RWPE1 (cell line): ENCODE results near the gene ST6GALNAC3.

Experiments used
- CTCF ChIA-PET: fragments of 350-600 bp; sonication (Branson Sonifier 250); formaldehyde crosslinking; extraction: SDS; loops from one replicate; lab custom pipeline; 2021; lab: Yijun Ruan, JAX
- POLR2A ChIA-PET: fragments of 400-600 bp; formaldehyde crosslinking; extraction: SDS; loops from one replicate; lab custom pipeline; 2020; ENCODE audit warnings: antibody characterized with exemption; ENCODE audit not compliant: low non-redundant PET; lab: Yijun Ruan, JAX
- DNase-seq: peaks from one replicate; pipeline ENCODE4 v3.0.0; 2012; ENCODE audit warnings: low spot score
- H3K27ac ChIP-seq: fragments of 450-650 bp; 2 replicates; pipeline ENCODE4 v1.5.1; 2017
- TF ChIP-seq, protein P1 (sequence below): fragments of 450-650 bp; conservative IDR thresholded peaks from 2 replicates; pipeline ENCODE4 v1.5.1; 2017; ENCODE audit warnings: low read depth, mild to moderate bottlenecking

Gene ST6GALNAC3

DNA sequence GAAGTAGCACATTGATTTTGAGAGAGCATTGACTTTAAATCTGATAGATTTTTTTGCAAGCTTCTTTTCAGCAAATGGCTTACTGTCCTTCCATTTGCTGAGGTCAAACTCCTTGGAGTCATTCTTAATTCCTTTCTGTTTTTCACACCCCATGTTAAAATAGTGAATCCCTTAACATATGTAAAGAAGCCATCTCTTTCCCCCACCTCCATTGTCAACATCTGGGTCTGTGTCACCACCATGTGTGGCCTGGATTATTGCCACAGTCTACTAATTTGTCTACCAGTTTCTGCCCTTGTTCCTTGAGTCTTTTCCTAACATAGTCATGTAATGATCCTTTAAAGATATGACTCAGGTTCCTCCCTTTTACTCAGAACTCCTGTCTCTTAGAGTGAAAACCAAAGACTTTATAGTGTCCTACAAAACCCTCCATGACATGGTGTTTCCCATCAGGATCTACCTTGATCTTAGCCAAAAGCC lies 104.7 kb downstream of the ST6GALNAC3 start:
- DNase-seq, result no peak
- ChIA-PET POLR2A (no interaction called here), CTCF (no interaction called here)
- no peak overlapping the region for H3K27ac ChIP-seq
- TF ChIP-seq, protein P1, sequence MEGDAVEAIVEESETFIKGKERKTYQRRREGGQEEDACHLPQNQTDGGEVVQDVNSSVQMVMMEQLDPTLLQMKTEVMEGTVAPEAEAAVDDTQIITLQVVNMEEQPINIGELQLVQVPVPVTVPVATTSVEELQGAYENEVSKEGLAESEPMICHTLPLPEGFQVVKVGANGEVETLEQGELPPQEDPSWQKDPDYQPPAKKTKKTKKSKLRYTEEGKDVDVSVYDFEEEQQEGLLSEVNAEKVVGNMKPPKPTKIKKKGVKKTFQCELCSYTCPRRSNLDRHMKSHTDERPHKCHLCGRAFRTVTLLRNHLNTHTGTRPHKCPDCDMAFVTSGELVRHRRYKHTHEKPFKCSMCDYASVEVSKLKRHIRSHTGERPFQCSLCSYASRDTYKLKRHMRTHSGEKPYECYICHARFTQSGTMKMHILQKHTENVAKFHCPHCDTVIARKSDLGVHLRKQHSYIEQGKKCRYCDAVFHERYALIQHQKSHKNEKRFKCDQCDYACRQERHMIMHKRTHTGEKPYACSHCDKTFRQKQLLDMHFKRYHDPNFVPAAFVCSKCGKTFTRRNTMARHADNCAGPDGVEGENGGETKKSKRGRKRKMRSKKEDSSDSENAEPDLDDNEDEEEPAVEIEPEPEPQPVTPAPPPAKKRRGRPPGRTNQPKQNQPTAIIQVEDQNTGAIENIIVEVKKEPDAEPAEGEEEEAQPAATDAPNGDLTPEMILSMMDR, result no peak

DNA sequence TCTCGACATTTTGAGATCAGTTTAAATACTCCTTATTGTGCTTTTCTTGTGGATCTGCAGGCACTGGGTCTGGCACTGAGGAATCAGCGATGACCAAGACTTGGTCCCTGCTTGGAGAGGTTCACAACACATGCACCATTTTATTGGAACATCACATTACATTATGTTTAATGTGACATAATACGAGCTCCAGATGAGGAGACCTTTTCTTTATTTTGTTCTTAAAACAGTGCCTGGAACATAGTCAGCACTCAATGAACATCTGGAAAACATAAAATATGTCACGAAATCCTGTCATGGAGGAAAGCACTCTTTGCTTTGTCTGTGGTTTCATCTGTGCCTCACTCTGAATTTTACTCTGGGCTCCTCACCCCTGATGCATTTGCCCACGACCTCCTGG lies 110.7 kb downstream of the ST6GALNAC3 start:
- TF ChIP-seq, protein P1, result no peak
- no peak for DNase-seq
- CTCF ChIA-PET, result no interaction called here
- H3K27ac ChIP-seq, result no peak overlapping the region
- POLR2A ChIA-PET, result no interaction called here

DNA sequence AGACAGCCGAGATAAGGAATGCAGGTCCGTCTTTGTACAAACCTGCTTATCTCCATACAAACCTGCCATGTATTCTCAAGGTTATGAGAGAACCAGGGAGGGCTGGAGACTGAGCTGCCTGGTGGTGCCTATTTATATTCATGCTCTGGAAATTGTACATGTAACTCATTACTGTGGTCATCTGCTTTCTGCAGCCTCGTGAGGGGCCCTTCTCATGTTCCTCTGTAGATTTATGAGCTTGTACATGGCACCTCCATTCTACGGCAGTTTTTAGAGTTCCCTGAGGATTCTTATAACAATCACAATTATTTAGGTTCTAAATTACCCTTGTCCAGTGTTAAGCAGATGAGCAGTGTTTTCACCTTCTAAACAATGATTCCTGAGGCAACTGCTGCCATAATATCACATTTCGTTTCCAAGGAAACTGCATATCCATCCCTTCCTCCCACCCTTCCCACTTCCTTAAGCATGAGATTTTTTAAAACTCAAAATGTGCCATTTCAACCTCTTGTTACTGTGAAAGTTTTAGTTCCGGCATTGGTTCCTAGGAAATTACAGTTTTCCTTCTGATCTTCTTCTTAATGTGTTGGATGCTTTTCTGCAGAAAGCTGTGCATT lies 112.1 kb downstream of the ST6GALNAC3 start:
- POLR2A ChIA-PET, result interaction anchor here (0.6 kb wide), 1 partner anchor 121 kb away, joined by 8 read pairs; no protein-coding TSS in a partner anchor

DNA sequence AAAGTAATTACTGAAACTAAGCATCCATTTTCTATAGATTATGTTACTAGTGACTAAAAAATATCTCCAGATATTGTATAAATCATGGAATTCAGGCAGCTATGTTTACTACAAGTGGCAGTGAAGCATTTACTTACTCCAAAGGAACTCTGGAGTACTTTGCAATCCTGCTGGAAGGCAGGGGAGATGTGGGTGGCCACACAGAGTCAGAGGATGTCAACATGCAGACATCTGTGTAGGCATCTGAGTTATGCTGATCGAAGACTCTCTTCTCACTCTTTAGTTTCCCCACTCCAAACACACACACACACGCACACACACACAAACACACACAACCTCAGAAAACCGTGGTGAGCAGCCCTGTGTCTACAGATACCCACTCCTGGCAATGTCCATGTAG lies 112.9 kb downstream of the ST6GALNAC3 start:
- TF ChIP-seq, protein P1, result no peak
- no peak for DNase-seq
- H3K27ac ChIP-seq, result no peak overlapping the region
- POLR2A ChIA-PET, result no interaction called here
- CTCF ChIA-PET, result no interaction called here

More for the DNA sequence above, 112.1 kb downstream of the ST6GALNAC3 start:
- no peak overlapping the region for H3K27ac ChIP-seq
- CTCF ChIA-PET, result interaction anchor here (0.6 kb wide), 1 partner anchor 980 kb away, joined by 3 read pairs; no protein-coding TSS in a partner anchor
- TF ChIP-seq, protein P1, result no peak
- DNase-seq, result no peak

DNA sequence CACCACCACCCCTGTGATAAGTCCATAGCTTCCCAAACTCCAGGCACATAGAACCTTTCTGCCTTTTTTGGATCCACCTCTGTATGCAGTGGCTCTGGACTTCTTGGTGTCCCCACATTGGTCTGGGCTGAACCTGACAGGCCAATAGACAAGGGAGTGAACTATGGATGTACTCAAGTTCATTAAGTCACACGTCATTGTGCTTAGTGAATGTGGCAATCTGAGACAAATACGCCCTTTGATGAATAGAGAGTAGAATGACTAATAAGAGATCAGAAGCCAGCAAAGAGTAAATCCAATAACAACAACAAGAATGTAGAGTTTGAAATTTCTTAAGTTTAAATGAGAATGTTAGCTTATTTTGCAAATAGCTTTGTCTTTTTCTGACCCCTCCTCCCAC lies 114.8 kb downstream of the ST6GALNAC3 start:
- TF ChIP-seq, protein P1, result no peak
- ChIA-PET CTCF (no interaction called here), POLR2A (no interaction called here)
- DNase-seq, result no peak
- H3K27ac ChIP-seq, result no peak overlapping the region

DNA sequence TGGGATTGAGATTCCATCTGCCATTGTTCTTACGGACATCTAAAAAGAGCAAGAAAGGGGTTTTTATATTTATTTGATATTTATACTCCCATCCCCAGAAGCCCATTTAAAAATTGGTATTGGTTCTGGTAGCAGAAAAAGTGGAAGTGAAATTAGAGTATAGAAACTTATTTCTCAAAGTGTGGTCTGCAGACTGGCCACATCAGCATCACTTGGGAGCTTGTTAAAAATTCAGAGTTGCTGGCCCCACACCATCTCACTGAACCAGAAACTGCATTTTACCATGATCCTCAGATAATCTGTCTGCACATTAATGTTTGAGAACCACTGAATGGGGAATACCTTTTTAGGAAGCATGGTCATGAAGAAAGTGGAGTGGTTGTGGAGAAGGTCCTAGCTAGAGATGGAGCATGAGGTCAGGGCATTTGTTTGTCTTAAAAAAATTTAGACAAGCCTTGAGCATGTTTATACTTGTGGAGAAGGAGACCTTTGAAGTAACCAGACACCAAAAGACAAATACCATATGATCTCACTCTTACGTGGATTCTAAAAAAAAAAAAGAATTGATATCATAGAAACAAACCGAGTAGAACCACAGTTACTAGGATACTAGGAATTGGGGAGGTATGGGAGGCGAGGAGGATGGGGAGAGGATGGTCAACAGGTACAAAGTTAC lies 116.3 kb downstream of the ST6GALNAC3 start:
- POLR2A ChIA-PET, result no interaction called here
- peak; percentile 5 for DNase-seq
- CTCF ChIA-PET, result no interaction called here
- TF ChIP-seq, protein P1, result no peak
- H3K27ac ChIP-seq, result no peak overlapping the region
